GM19099 (cell line): ENCODE results near the gene HRH3.

Experiments
- POLR2A ChIP-seq: IDR thresholded peaks from 3 replicates; pipeline ENCODE4 v1.6.1; 2011; ENCODE audit warnings: low read depth; ENCODE audit not compliant: insufficient read length; ENCODE audit errors: extremely low read depth

The HRH3 gene

GRCh38 chr20:62219992-62220665, at the start of gene HRH3:
Gene HRH3 (minus strand): TSS chr20:62220278. CDS start chr20:62219970, 308 bp downstream.
- TF ChIP-seq POLR2A: no peak

DNA sequence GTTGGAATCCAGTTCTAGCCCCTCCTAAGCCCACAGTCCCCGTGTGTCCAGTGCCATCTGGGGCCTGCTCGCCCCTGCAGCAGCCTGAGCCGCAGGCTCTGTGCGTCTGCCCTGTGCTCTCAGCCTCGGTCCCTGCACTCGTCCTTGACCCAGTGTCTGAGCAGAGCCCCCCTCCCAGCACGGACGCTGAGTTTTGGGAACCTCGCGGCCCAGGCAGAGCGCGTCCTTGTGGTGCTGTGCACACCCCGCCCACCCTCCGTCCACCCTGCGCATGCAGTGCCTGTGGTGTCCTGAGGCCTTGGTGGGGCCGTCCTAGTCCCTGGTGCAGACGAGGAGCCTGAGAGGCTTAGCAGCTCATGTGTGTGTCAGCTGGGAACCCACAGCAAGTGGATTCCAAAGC, 49.8 kb upstream of the HRH3 start:
- TF ChIP-seq POLR2A: no peak

GRCh38 chr20:62269378-62269777, 49.3 kb upstream of the HRH3 start:
- no peak for TF ChIP-seq POLR2A

- no peak for TF ChIP-seq POLR2A
Measured at GRCh38 chr20:62268228-62268900, 48.3 kb upstream of the HRH3 start.

DNA sequence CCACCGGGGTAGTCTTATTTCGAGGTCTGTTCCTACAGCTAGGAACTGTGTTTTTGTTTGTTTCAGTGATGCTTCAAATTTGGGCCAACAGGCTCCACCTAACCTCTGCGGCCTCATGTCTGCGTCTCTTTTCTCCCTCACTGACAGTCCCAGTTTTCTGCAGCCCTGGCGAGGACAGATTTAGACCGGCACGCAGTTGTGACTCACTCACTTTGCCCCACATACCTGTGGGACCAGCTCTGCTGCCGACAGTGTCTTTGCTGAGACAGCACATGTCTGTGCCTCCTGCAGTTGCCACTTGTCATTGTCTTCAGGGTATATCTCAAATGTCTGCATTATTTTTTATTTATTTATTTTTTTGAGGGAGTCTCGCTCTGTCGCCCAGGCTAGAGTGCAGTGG, 47.5 kb upstream of the HRH3 start:
- no peak for TF ChIP-seq POLR2A

DNA sequence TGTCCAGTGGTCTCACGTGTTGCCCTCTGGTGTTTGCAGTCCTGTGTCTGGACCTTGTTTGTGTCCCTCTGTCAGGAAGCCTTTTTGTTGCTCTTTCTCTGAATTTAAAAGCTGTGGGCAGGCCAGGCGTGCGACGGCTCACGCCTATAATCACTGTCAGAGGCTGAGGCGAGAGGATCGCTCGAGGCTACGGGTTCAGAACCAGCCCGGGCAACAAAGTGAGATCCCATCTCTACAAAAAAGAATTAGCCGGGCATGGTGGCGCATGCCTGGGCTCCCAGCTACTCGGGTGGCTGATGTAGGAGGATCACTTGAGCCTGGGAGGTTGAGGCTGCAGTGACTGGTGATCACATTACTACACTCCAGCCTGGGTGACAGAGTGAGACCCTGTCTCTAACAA, 46.8 kb upstream of the HRH3 start:
- no peak for TF ChIP-seq POLR2A

DNA sequence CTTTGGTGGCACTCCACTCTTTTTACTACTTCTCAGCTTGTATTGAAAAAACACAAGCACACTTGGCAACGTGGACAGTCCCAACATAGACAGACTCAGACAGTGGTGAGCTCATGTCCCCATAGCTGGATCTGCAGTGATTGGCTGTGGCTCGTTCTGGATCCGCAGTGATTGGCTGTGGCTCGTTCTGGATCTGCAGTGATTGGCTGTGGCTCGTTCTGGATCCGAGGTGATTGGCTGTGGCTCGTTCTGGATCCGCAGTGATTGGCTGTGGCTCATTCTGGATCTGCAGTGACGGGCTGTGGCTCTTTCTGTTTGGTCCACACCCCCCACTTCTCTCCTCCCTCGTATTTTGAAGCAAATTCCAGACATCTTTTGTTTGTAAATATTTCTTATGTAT, 46.3 kb upstream of the HRH3 start:
- TF ChIP-seq POLR2A: no peak

- no peak for TF ChIP-seq POLR2A
Measured at GRCh38 chr20:62265365-62265764, 45.3 kb upstream of the HRH3 start.

DNA sequence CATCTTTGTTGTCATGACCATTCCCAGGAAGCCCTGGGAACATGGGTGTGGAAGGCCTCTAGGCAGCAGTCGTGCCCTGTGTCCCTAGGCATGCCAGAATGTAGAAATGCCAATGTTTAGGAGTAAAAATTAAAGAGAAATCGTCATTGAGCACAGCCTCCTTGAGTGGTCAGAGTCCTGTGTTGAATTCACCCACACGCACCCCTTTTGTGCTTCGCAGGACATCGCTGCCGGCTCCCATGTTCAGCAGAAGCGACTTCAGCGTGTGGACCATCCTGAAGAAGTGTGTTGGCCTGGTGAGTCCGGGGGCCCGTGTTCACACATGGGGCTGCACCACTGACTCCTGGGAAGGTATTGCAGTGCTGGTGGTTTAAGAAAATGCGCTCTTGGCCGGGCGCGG, 43.3 kb upstream of the HRH3 start:
- no peak for TF ChIP-seq POLR2A

- no peak for TF ChIP-seq POLR2A
Measured at GRCh38 chr20:62262064-62262463, 42.0 kb upstream of the HRH3 start.

- TF ChIP-seq POLR2A: no peak
Measured at GRCh38 chr20:62259294-62259565, 39.2 kb upstream of the HRH3 start.

GRCh38 chr20:62258499-62259293, 38.6 kb upstream of the HRH3 start:
- no peak for TF ChIP-seq POLR2A

- TF ChIP-seq POLR2A: no peak
Measured at GRCh38 chr20:62255976-62256375, 35.9 kb upstream of the HRH3 start.

- no peak for TF ChIP-seq POLR2A
Measured at GRCh38 chr20:62254021-62254724, 34.1 kb upstream of the HRH3 start.

DNA sequence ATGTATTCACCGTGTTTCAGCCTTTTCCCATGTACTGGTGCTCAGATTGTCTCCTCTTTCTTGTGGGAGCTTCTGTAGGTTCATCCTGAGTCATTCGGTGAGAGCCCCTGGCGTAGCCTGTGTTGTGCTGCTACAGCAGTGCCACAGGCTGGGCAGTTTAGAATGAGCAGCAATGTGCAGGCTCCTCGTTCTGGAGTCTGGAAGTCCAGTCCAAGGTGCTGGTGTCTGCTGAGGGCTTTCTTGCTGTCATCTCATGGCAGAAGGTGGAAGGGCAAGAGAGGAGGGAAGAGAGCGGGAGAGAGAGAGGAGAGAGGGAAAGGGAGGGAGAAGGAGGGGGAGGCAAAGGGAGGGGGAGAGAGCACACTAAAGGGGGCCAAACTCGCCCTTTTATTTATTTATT, 33.3 kb upstream of the HRH3 start:
- TF ChIP-seq POLR2A: no peak
